Measurements from ENCODE around the gene FMO5.

The FMO5 gene

DNA sequence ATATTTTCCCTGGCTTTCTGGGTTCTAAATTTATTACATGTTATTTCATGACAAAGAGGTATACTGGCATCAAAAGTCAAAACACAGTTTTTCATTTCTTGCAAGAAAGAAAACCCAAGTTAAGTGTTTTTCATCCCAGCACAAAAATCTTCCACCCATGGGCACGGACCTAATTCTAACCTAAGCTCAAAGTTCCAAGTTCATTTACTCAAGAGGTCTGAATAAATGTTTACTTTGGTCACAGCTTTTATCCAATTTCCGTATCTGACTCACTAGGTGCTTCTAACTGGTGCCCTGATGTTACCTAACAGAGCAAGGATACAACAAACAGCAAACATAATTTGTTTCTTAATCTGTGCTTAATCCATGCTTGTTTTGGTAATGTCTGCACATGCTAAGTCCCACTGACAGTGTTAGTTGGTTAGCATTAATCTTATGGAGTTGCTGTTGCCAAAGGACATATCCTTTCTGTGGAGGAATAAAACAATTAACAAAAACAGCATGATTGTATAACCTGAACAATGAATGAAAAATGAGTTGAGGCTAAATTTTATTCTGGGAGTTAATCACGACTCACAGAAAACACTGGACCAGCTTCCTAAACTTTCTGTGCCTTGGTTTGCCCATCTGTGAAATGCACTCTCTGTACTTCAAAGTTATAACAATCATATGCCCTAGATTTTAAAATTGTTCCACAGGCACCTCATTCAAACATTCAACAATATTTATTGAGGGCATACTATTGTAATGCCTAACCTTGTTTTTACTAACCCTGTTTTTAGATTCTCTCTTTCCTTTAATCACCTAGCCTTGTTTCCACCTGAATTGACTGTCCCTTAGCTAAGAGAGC is 13.1 kb upstream of the FMO5 start:
- Histone ChIP-seq H3K9ac (ENCODE audit: low read length) (no peak overlapping the region), H3K4me1 (ENCODE audit: control insufficient read depth in 1 of 2, insufficient read depth in 2 of 2, low read length in 2 of 2) (peaks cover 0 to 2% of the 10 kb centered on the region in 2 experiments), H2BK120ac (ENCODE audit: insufficient read depth, low read length, poor library complexity) (no peak overlapping the region), H3K79me1 (ENCODE audit: low read length) (peaks cover 4% of the 10 kb centered on the region), H4K12ac (ENCODE audit: low read depth, low read length) (no peak overlapping the region), H3K9me3 (ENCODE audit: insufficient read depth, low read depth, low read length) (peaks cover 12% of the 10 kb centered on the region), H4K91ac (ENCODE audit: low read depth, low read length) (no peak overlapping the region), H3K27me3 (ENCODE audit: insufficient read depth, low read length) (peaks cover 3% of the 10 kb centered on the region), H4K8ac (ENCODE audit: low read depth, low read length) (no peak overlapping the region), H3K4me3 (ENCODE audit: low read depth, low read length) (no peak overlapping the region), H3K18ac (ENCODE audit: low read length) (no peak overlapping the region), H2AFZ (ENCODE audit: insufficient read depth, low read length, poor library complexity) (no peak overlapping the region), H2AK5ac (ENCODE audit: low read length) (no peak overlapping the region), H3K27ac (ENCODE audit: low read depth, low read length) (no peak overlapping the region), H2BK5ac (ENCODE audit: low read depth, low read length, poor library complexity) (no peak overlapping the region), H2BK12ac (ENCODE audit: low read length) (no peak overlapping the region), H3K4me2 (ENCODE audit: low read length) (no peak overlapping the region), H3K23ac (ENCODE audit: low read length) (no peak overlapping the region), H3K4ac (ENCODE audit: low read depth, low read length) (no peak overlapping the region), H3K14ac (ENCODE audit: low read length) (no peak overlapping the region), H3K36me3 (ENCODE audit: control insufficient read depth in 1 of 2, insufficient read depth in 2 of 2, low read length in 2 of 2) (no peaks in the 10 kb centered on the region), H3K79me2 (ENCODE audit: control insufficient read depth, insufficient read depth, low read length, poor library complexity) (peaks cover 3% of the 10 kb centered on the region)
- peak in 1 of 2 donors; percentile 59 for DNase-seq
- no CpG with 5 or more reads among the region's 3 CpGs for WGBS (ENCODE audit: extremely low coverage, insufficient coverage, insufficient read length)

DNA sequence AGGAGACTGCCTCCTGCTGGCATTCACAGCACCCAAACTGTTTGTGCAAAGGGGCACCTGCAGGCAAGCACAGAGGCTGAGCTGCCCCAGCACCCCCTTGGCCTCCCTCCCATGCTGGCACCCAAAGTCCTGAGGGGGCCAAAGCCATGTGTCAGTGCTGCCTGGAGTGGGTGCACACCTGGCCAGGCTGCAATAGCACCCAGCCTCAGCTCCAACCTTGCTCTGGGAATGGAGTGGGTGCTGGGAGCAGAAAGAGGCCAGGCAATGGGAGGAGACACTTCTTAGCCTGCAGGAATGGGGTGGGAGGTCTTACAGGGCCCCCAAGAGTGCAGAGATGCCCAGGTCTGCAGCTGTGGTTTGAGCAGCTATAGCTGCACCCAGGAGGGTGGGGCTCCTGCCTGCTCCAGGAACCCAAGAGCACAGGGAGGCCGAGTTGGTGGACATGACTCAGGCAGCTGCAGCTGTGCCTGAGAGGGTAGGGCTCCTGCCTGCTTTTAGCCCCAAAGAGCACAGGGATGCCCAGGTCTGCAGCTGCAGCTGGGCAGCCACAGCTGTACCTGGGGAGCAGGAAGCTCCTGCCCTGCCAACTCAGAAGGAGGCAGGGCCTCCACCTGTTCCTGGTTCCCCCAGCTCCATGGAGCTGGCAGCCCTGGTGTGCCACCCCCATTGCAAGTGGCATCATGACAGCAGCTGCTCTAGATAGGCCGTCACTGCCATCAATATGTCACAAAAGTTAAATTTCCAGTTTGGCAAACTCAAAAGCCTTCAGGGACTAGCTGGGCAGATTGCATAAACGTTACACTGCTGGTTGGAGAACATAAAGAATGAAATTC is 12.0 kb upstream of the FMO5 start:
- Histone ChIP-seq H3K27me3 (ENCODE audit: insufficient read depth, low read length) (peaks cover 3% of the 10 kb centered on the region), H3K4me2 (ENCODE audit: low read length) (no peak overlapping the region), H3K79me2 (ENCODE audit: control insufficient read depth, insufficient read depth, low read length, poor library complexity) (no peaks in the 10 kb centered on the region), H3K9me3 (ENCODE audit: insufficient read depth, low read depth, low read length) (peaks cover 14% of the 10 kb centered on the region), H3K14ac (ENCODE audit: low read length) (no peak overlapping the region), H2BK12ac (ENCODE audit: low read length) (no peak overlapping the region), H4K91ac (ENCODE audit: low read depth, low read length) (no peak overlapping the region), H3K4me3 (ENCODE audit: low read depth, low read length) (no peak overlapping the region), H2BK120ac (ENCODE audit: insufficient read depth, low read length, poor library complexity) (no peak overlapping the region), H3K9ac (ENCODE audit: low read length) (no peak overlapping the region), H3K23ac (ENCODE audit: low read length) (no peak overlapping the region), H3K4me1 (ENCODE audit: control insufficient read depth in 1 of 2, insufficient read depth in 2 of 2, low read length in 2 of 2) (peaks cover 0 to under 1% of the 10 kb centered on the region in 2 experiments), H3K79me1 (ENCODE audit: low read length) (no peaks in the 10 kb centered on the region), H3K36me3 (ENCODE audit: control insufficient read depth in 1 of 2, insufficient read depth in 2 of 2, low read length in 2 of 2) (no peaks in the 10 kb centered on the region), H3K18ac (ENCODE audit: low read length) (no peak overlapping the region), H4K8ac (ENCODE audit: low read depth, low read length) (no peak overlapping the region), H3K4ac (ENCODE audit: low read depth, low read length) (no peak overlapping the region), H3K27ac (ENCODE audit: low read depth, low read length) (no peak overlapping the region), H2BK5ac (ENCODE audit: low read depth, low read length, poor library complexity) (no peak overlapping the region), H4K12ac (ENCODE audit: low read depth, low read length) (no peak overlapping the region), H2AFZ (ENCODE audit: insufficient read depth, low read length, poor library complexity) (no peak overlapping the region), H2AK5ac (ENCODE audit: low read length) (no peak overlapping the region)
- no CpG with 5 or more reads among the region's 3 CpGs for WGBS (ENCODE audit: extremely low coverage, insufficient coverage, insufficient read length)
- peak; percentile 67 to 95 for DNase-seq

GRCh38 chr1:147236448-147236847 is 11.3 kb upstream of the FMO5 start:
- Histone ChIP-seq H3K9ac (ENCODE audit: low read length) (no peak overlapping the region), H4K91ac (ENCODE audit: low read depth, low read length) (no peak overlapping the region), H3K23ac (ENCODE audit: low read length) (no peak overlapping the region), H2AFZ (ENCODE audit: insufficient read depth, low read length, poor library complexity) (no peak overlapping the region), H3K9me3 (ENCODE audit: insufficient read depth, low read depth, low read length) (peaks cover 17% of the 10 kb centered on the region), H2BK12ac (ENCODE audit: low read length) (no peak overlapping the region), H3K79me1 (ENCODE audit: low read length) (no peaks in the 10 kb centered on the region), H3K4ac (ENCODE audit: low read depth, low read length) (no peak overlapping the region), H3K27ac (ENCODE audit: low read depth, low read length) (no peak overlapping the region), H2BK120ac (ENCODE audit: insufficient read depth, low read length, poor library complexity) (no peak overlapping the region), H4K8ac (ENCODE audit: low read depth, low read length) (no peak overlapping the region), H3K4me3 (ENCODE audit: low read depth, low read length) (no peak overlapping the region), H3K79me2 (ENCODE audit: control insufficient read depth, insufficient read depth, low read length, poor library complexity) (no peaks in the 10 kb centered on the region), H2BK5ac (ENCODE audit: low read depth, low read length, poor library complexity) (no peak overlapping the region), H3K27me3 (ENCODE audit: insufficient read depth, low read length) (peaks cover 3% of the 10 kb centered on the region), H3K14ac (ENCODE audit: low read length) (no peak overlapping the region), H3K4me2 (ENCODE audit: low read length) (no peak overlapping the region), H4K12ac (ENCODE audit: low read depth, low read length) (no peak overlapping the region), H3K4me1 (ENCODE audit: control insufficient read depth in 1 of 2, insufficient read depth in 2 of 2, low read length in 2 of 2) (no peaks in the 10 kb centered on the region), H3K36me3 (ENCODE audit: control insufficient read depth in 1 of 2, insufficient read depth in 2 of 2, low read length in 2 of 2) (no peaks in the 10 kb centered on the region), H3K18ac (ENCODE audit: low read length) (no peak overlapping the region), H2AK5ac (ENCODE audit: low read length) (no peak overlapping the region)
- DNase-seq: no peak
- WGBS (ENCODE audit: extremely low coverage, insufficient coverage, insufficient read length): no CpG with 5 or more reads among the region's 2 CpGs

- no CpG with 5 or more reads among the region's 1 CpG for WGBS (ENCODE audit: extremely low coverage, insufficient coverage, insufficient read length)
- no peak overlapping the region for H2AK5ac ChIP-seq (ENCODE audit: low read length)
- H2BK12ac ChIP-seq (ENCODE audit: low read length): no peak overlapping the region
- no peak overlapping the region for H2BK120ac ChIP-seq (ENCODE audit: insufficient read depth, low read length, poor library complexity)
- H3K79me2 ChIP-seq (ENCODE audit: control insufficient read depth, insufficient read depth, low read length, poor library complexity): no peaks in the 10 kb centered on the region
- H2BK5ac ChIP-seq (ENCODE audit: low read depth, low read length, poor library complexity): no peak overlapping the region
- no peak overlapping the region for H3K9ac ChIP-seq (ENCODE audit: low read length)
- H4K12ac ChIP-seq (ENCODE audit: low read depth, low read length): no peak overlapping the region
- no peak overlapping the region for H4K8ac ChIP-seq (ENCODE audit: low read depth, low read length)
- H3K4me3 ChIP-seq (ENCODE audit: low read depth, low read length): peak overlapping the region; percentile 10
- no peak overlapping the region for H3K4me2 ChIP-seq (ENCODE audit: low read length)
- peaks cover 3% of the 10 kb centered on the region for H3K27me3 ChIP-seq (ENCODE audit: insufficient read depth, low read length)
- no peak overlapping the region for H3K23ac ChIP-seq (ENCODE audit: low read length)
- no peak overlapping the region for H3K27ac ChIP-seq (ENCODE audit: low read depth, low read length)
- no peak overlapping the region for H3K14ac ChIP-seq (ENCODE audit: low read length)
- no peak for DNase-seq
- peaks cover 17% of the 10 kb centered on the region for H3K9me3 ChIP-seq (ENCODE audit: insufficient read depth, low read depth, low read length)
- H3K4me1 ChIP-seq (ENCODE audit: control insufficient read depth in 1 of 2, insufficient read depth in 2 of 2, low read length in 2 of 2): no peaks in the 10 kb centered on the region
- H3K4ac ChIP-seq (ENCODE audit: low read depth, low read length): no peak overlapping the region
- H2AFZ ChIP-seq (ENCODE audit: insufficient read depth, low read length, poor library complexity): no peak overlapping the region
- no peaks in the 10 kb centered on the region for H3K79me1 ChIP-seq (ENCODE audit: low read length)
- no peak overlapping the region for H4K91ac ChIP-seq (ENCODE audit: low read depth, low read length)
- no peak overlapping the region for H3K18ac ChIP-seq (ENCODE audit: low read length)
- no peaks in the 10 kb centered on the region for H3K36me3 ChIP-seq (ENCODE audit: control insufficient read depth in 1 of 2, insufficient read depth in 2 of 2, low read length in 2 of 2)
Measured at GRCh38 chr1:147235822-147236221, 10.7 kb upstream of the FMO5 start.

Data from trophoblast cell (in vitro differentiated cells and primary cell).